Cerebellar cortex (tissue), 1 donor: ENCODE results near the gene MYO9B.
"Not testable (repeated sequence)": the region's sequence is repeated elsewhere in the genome, so short reads cannot be mapped to it uniquely, and the experiment has no call there.

Source experiments
- DNase-seq: peaks from one replicate; pipeline ENCODE4 v3.0.0-alpha.2; 2015; ENCODE audit warnings: low spot score

MYO9B gene

GRCh38 chr19:17090583-17090982, 15.0 kb downstream of the MYO9B start:
- DNase-seq = no peak

- DNase-seq = no peak
Measured at GRCh38 chr19:17091758-17092333, 16.3 kb downstream of the MYO9B start.

GRCh38 chr19:17092696-17093095, 17.1 kb downstream of the MYO9B start:
- DNase-seq = no peak

GRCh38 chr19:17094694-17095093, 19.1 kb downstream of the MYO9B start:
- not testable (repeated sequence) for DNase-seq

GRCh38 chr19:17095141-17095919, 19.8 kb downstream of the MYO9B start:
- DNase-seq = no peak

- no peak for DNase-seq
Measured at GRCh38 chr19:17097593-17098126, 22.1 kb downstream of the MYO9B start.

- DNase-seq = no peak
Measured at GRCh38 chr19:17098326-17098725, 22.7 kb downstream of the MYO9B start.

- DNase-seq = no peak
Measured at GRCh38 chr19:17101686-17102628, 26.4 kb downstream of the MYO9B start.

- no peak for DNase-seq
Measured at GRCh38 chr19:17103177-17103576, 27.6 kb downstream of the MYO9B start.

- DNase-seq = no peak
Measured at GRCh38 chr19:17104679-17105078, 29.1 kb downstream of the MYO9B start.

GRCh38 chr19:17105556-17105955, 30.0 kb downstream of the MYO9B start:
- DNase-seq = no peak

- not testable (repeated sequence) for DNase-seq
Measured at GRCh38 chr19:17106964-17107363, 31.4 kb downstream of the MYO9B start.

- no peak for DNase-seq
Measured at GRCh38 chr19:17107546-17108452, 32.2 kb downstream of the MYO9B start.

- no peak for DNase-seq
Measured at GRCh38 chr19:17108453-17108784, 32.8 kb downstream of the MYO9B start.

- DNase-seq = no peak
Measured at GRCh38 chr19:17109300-17109699, 33.7 kb downstream of the MYO9B start.

GRCh38 chr19:17109962-17110598, 34.5 kb downstream of the MYO9B start:
- DNase-seq = no peak

- DNase-seq = no peak
Measured at GRCh38 chr19:17110599-17110966, 35.0 kb downstream of the MYO9B start.

- no peak for DNase-seq
Measured at GRCh38 chr19:17111766-17112165, 36.2 kb downstream of the MYO9B start.

GRCh38 chr19:17112271-17112670, 36.7 kb downstream of the MYO9B start:
- no peak for DNase-seq

- no peak for DNase-seq
Measured at GRCh38 chr19:17112700-17113099, 37.1 kb downstream of the MYO9B start.
